Neural progenitor cell (in vitro differentiated cells): ENCODE data around the gene HOMER2. TPM values are rescaled to one million over a fixed set of nuclear protein-coding genes. Genes with fewer than 3 reads are reported as not detected.

ENCODE experiments used
- DNase-seq: peaks from one replicate; pipeline ENCODE4 v3.0.0-alpha.2; 2016; ENCODE audit warnings: low spot score
- H2AFZ ChIP-seq: fragments of 200-600 bp; sonication (generic); replicated peaks from 2 replicates; pipeline ENCODE4 v1.6.1; 2016; ENCODE audit warnings: antibody characterized with exemption
- H3F3A ChIP-seq: fragments of 200-600 bp; sonication (generic); 2 replicates; pipeline ENCODE4 v1.6.1; 2016; ENCODE audit warnings: antibody characterized with exemption, low read depth
- H3K27ac ChIP-seq: fragments of 200-600 bp; sonication (generic); 2 replicates; pipeline ENCODE4 v1.5.1; 2016; ENCODE audit warnings: mild to moderate bottlenecking
- H3K27me3 ChIP-seq: fragments of 200-600 bp; sonication (generic); 2 replicates; pipeline ENCODE4 v1.6.1; 2016; ENCODE audit warnings: mild to moderate bottlenecking, moderate library complexity
- H3K36me3 ChIP-seq: fragments of 200-600 bp; sonication (generic); 2 replicates; pipeline ENCODE4 v1.5.1; 2016
- H3K4me1 ChIP-seq: fragments of 200-600 bp; sonication (generic); 2 replicates; pipeline ENCODE4 v1.6.1; 2016; ENCODE audit warnings: mixed run types
- H3K4me2 ChIP-seq: fragments of 200-600 bp; sonication (generic); 2 replicates; pipeline ENCODE4 v1.6.1; 2016
- H3K4me3 ChIP-seq: fragments of 200-600 bp; sonication (generic); 2 replicates; pipeline ENCODE4 v1.5.1; 2016
- H3K79me2 ChIP-seq: fragments of 200-600 bp; sonication (generic); 2 replicates; pipeline ENCODE4 v1.6.1; 2016; ENCODE audit warnings: low read depth
- H3K9ac ChIP-seq: fragments of 200-600 bp; sonication (generic); 2 replicates; pipeline ENCODE4 v1.6.1; 2016
- H3K9me3 ChIP-seq: fragments of 200-600 bp; sonication (generic); 2 replicates; pipeline ENCODE4 v1.5.1; 2016; ENCODE audit warnings: low read depth
- H4K20me1 ChIP-seq: fragments of 200-600 bp; sonication (generic); 2 replicates; pipeline ENCODE4 v1.6.1; 2016; ENCODE audit warnings: low read depth
- H3K27ac Mint-ChIP-seq: 3 replicates; pipeline ENCODE4 v1.8.0; 2021; ENCODE audit warnings: mixed read lengths
- H3K27me3 Mint-ChIP-seq: 2 replicates; pipeline ENCODE4 v1.8.0; 2022; ENCODE audit warnings: low read depth, mild to moderate bottlenecking, inconsistent platforms, moderate library complexity, mixed read lengths; ENCODE audit not compliant: insufficient read depth
- H3K36me3 Mint-ChIP-seq: 3 replicates; pipeline ENCODE4 v1.8.0; 2021; ENCODE audit warnings: mixed read lengths
- H3K4me1 Mint-ChIP-seq: 3 replicates; pipeline ENCODE4 v1.8.0; 2021; ENCODE audit warnings: mixed read lengths
- H3K4me3 Mint-ChIP-seq: 3 replicates; pipeline ENCODE4 v1.8.0; 2021; ENCODE audit warnings: mild to moderate bottlenecking, moderate library complexity, mixed read lengths
- H3K9me3 Mint-ChIP-seq: 3 replicates; pipeline ENCODE4 v1.8.0; 2020; ENCODE audit warnings: mixed read lengths
- CTCF ChIP-seq: fragments of 200-600 bp; sonication (generic); IDR thresholded peaks from 2 replicates; pipeline ENCODE4 v1.5.1; 2017; ENCODE audit warnings: antibody characterized with exemption, mild to moderate bottlenecking
- EZH2 ChIP-seq: fragments of 200-600 bp; sonication (generic); IDR thresholded peaks from 2 replicates; pipeline ENCODE4 v1.6.1; 2017; ENCODE audit warnings: antibody characterized with exemption, mild to moderate bottlenecking, moderate library complexity
- EZH2phosphoT487 ChIP-seq: fragments of 200-600 bp; sonication (generic); IDR thresholded peaks from 2 replicates; pipeline ENCODE4 v1.6.1; 2017; ENCODE audit warnings: antibody characterized with exemption
- total RNA-seq: library from RNA; depleted of rRNA; stranded (reverse); fragments of >200 nt; gene quantifications from 2 replicates; pipeline ENCODE4 v1.2.3, GENCODE V29; 2015; ENCODE audit warnings: low replicate concordance

Gene HOMER2
- total RNA-seq, 1 donor from 2014 or later, result 259 TPM

- Histone ChIP-seq H3F3A (no peaks in the 10 kb centered on the region), H3K4me1 (no peaks in the 10 kb centered on the region), H3K4me2 (no peak overlapping the region), H3K9me3 (no peaks in the 10 kb centered on the region), H3K36me3 (no peaks in the 10 kb centered on the region), H3K4me3 (no peak overlapping the region), H2AFZ (no peak overlapping the region), H4K20me1 (no peaks in the 10 kb centered on the region), H3K27ac (no peak overlapping the region), H3K79me2 (no peaks in the 10 kb centered on the region), H3K9ac (no peak overlapping the region), H3K27me3 (peaks cover 9% of the 10 kb centered on the region)
- Mint-ChIP-seq H3K27me3 (peaks cover 1% of the 10 kb centered on the region), H3K27ac (no peak overlapping the region), H3K9me3 (no peaks in the 10 kb centered on the region), H3K4me3 (no peak overlapping the region), H3K36me3 (no peaks in the 10 kb centered on the region), H3K4me1 (peaks cover 3% of the 10 kb centered on the region)
- DNase-seq, result no peak
- TF ChIP-seq EZH2 (no peak), CTCF (no peak), EZH2phosphoT487 (no peak)
Measured at GRCh38 chr15:82945326-82945725, 7.2 kb downstream of the HOMER2 start.

- H3K27me3 ChIP-seq, result peaks cover 4% of the 10 kb centered on the region
- H3K9ac ChIP-seq, result no peak overlapping the region
- no peaks in the 10 kb centered on the region for H3F3A ChIP-seq
- no peaks in the 10 kb centered on the region for H3K4me1 ChIP-seq
- no peaks in the 10 kb centered on the region for H3K9me3 ChIP-seq
- TF ChIP-seq EZH2phosphoT487, result no peak
- TF ChIP-seq EZH2, result no peak
- TF ChIP-seq CTCF, result no peak
- Mint-ChIP-seq H3K4me1 (peaks cover 3% of the 10 kb centered on the region), H3K4me3 (no peak overlapping the region), H3K27ac (no peak overlapping the region), H3K36me3 (no peaks in the 10 kb centered on the region), H3K9me3 (no peaks in the 10 kb centered on the region), H3K27me3 (peaks cover 3% of the 10 kb centered on the region)
- H4K20me1 ChIP-seq, result no peaks in the 10 kb centered on the region
- no peaks in the 10 kb centered on the region for H3K36me3 ChIP-seq
- H3K4me2 ChIP-seq, result no peak overlapping the region
- H2AFZ ChIP-seq, result no peak overlapping the region
- H3K27ac ChIP-seq, result no peak overlapping the region
- H3K4me3 ChIP-seq, result no peak overlapping the region
- H3K79me2 ChIP-seq, result no peaks in the 10 kb centered on the region
- no peak for DNase-seq
Measured at GRCh38 chr15:82944821-82945220, 7.7 kb downstream of the HOMER2 start.

GRCh38 chr15:82944056-82944455 is 8.5 kb downstream of the HOMER2 start:
- Mint-ChIP-seq H3K4me3 (no peak overlapping the region), H3K9me3 (no peaks in the 10 kb centered on the region), H3K36me3 (no peaks in the 10 kb centered on the region), H3K27me3 (peaks cover 3% of the 10 kb centered on the region), H3K4me1 (peaks cover 3% of the 10 kb centered on the region), H3K27ac (no peak overlapping the region)
- no peak overlapping the region for H3K4me3 ChIP-seq
- H3K9ac ChIP-seq, result no peak overlapping the region
- no peaks in the 10 kb centered on the region for H3K79me2 ChIP-seq
- H3K27me3 ChIP-seq, result no peaks in the 10 kb centered on the region
- DNase-seq, result no peak
- no peak overlapping the region for H3K4me2 ChIP-seq
- H3K4me1 ChIP-seq, result no peaks in the 10 kb centered on the region
- H3K27ac ChIP-seq, result no peak overlapping the region
- H2AFZ ChIP-seq, result no peak overlapping the region
- H3K36me3 ChIP-seq, result no peaks in the 10 kb centered on the region
- TF ChIP-seq EZH2phosphoT487, result no peak
- TF ChIP-seq EZH2, result no peak
- no peak for TF ChIP-seq CTCF
- no peaks in the 10 kb centered on the region for H3F3A ChIP-seq
- H3K9me3 ChIP-seq, result no peaks in the 10 kb centered on the region
- H4K20me1 ChIP-seq, result no peaks in the 10 kb centered on the region
